ENCODE measurements around the gene MSMB.

GRCh38 chr10:46033602-46034011, 12.5 kb downstream of the MSMB start:
- no peak for TF ChIP-seq CTCF (IDR thresholded peaks at IDR 0.05)
- TF ChIP-seq POLR2AphosphoS5 (IDR thresholded peaks at IDR 0.05; ENCODE audit: low read depth, low read length) = no peak
- TF ChIP-seq SMC3 (IDR thresholded peaks at IDR 0.05; ENCODE audit: low read depth, low read length) = no peak
- TF ChIP-seq EP300 (IDR thresholded peaks at IDR 0.05; ENCODE audit: borderline replicate concordance in 1 of 2, low read depth in 1 of 2, low read length in 1 of 2) = no peak
- TF ChIP-seq RFX5 (IDR thresholded peaks at IDR 0.05; ENCODE audit: low read length) = no peak
- TF ChIP-seq REST (IDR thresholded peaks at IDR 0.05; ENCODE audit: low read depth, low read length) = no peak
